HG03571 (cell line): ENCODE measurements around the gene CSTF3.
"Not testable (repeated sequence)": the region's sequence is repeated elsewhere in the genome, so short reads cannot be mapped to it uniquely, and the experiment has no call there.

Source experiments
- ATAC-seq: cut with Tn5 transposase; IDR thresholded peaks from one replicate; pipeline ENCODE4 v1.9.1; 2021; ENCODE audit not compliant: unreplicated experiment

Gene CSTF3

GRCh38 chr11:33094157-33094556 is 67.1 kb downstream of the CSTF3 start:
- ATAC-seq, result no peak

GRCh38 chr11:33089776-33090175 is 71.5 kb downstream of the CSTF3 start:
- ATAC-seq, result no peak

DNA sequence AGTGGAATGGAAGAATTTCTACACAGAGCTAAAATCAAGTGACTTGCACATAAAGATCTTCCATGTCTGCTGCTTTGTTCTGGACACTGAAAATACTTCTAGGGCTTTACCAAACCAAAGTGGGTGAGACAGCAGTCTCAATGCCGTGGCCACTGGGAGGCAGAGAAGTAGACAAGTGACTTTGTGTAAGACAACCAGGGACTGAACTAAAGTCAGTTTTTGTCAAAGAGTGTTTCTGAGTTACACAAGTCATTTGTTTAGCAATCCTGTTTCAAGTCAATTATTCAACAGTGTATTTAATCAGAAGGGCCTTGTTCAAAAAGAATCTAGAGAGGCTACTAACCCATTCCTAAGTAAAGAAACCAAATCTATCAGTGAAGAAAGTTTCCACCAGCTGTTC is 75.3 kb downstream of the CSTF3 start:
- no peak for ATAC-seq

DNA sequence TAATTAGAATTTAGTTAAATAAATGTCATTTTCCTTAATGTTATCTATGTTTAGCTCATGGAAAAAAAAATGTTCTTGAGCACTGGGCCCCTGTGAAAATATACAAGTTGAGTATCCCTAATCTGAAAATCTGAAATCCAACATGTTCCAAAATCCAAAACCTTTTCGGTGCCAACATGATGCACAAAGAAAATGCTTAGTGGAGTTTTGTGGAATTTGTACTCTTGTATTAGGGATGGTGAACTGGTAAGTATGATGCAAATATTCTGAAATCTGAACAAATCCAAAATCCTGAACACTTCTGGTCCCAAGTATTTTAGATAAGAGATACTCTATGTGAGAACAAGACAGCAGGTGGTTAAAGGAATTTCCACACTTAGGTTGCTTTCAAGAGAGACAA is 77.4 kb downstream of the CSTF3 start:
- ATAC-seq, result no peak

- ATAC-seq, result no peak
Observed at GRCh38 chr11:33072465-33072864, 88.8 kb downstream of the CSTF3 start.

- no peak for ATAC-seq
Observed at GRCh38 chr11:33068611-33069340, 92.5 kb downstream of the CSTF3 start.

GRCh38 chr11:33067294-33067693 is 94.0 kb downstream of the CSTF3 start:
- no peak for ATAC-seq

GRCh38 chr11:33065445-33066178 is 95.7 kb downstream of the CSTF3 start:
- peak; percentile 59 for ATAC-seq

DNA sequence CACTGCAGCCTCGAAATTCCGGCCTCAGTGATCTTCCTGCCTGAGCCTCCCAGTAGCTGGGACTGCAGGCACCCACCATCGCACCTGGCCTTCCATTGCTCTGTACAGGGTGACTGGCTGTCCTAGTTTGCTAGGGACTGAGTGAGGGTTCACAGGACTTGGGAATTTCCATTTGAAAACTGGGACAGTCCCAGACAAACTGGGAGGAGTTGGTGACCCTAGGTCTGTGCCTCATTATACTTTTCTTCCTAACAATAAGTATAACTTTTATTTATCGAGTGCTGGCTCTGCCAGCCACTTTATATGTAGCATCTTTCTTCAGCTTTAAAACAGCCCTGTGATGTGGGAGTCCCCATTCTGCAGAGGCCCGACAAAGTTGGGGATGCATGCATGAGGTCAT is 96.4 kb downstream of the CSTF3 start:
- ATAC-seq, result no peak

DNA sequence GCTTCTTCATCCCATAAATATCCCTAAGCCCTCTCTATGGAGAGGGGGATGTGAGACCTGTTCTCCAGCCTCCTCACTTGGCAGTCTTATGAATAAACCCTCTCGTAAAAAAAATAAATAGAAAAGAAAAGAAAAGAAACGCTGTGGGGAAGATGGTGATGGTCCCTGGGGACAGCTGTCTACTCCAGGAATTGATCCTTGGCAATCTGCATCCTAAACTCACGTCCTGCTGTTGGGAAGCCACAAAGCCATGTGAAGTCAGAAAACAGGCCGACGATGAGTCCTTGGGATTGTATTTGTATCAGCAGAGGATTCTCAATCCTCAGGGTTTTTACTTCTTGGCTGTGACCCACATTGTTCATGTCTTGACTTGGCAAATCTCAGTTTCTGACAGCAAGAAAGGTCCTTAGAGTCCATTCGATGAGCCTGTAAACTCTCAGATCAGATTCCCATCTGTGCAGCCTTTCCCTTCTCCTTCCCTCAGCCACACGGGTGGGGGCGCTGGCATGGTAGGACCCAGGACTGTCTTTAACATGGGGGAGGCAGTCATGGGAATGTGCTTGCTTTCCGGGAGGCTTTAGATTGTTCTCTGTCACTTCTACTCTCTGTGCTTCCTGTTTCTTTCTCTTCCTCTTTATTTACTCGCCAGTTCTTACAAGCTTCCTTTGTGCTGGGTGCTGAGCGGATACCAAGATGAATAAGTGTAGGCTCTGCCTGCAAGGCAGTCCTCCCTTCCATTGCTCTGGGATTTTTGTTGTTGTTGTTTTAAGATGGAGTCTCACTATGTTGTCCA is 97.1 kb downstream of the CSTF3 start:
- ATAC-seq, result no peak

- no peak for ATAC-seq
Observed at GRCh38 chr11:33063326-33063881, 97.9 kb downstream of the CSTF3 start.

- ATAC-seq, result no peak
Observed at GRCh38 chr11:33062137-33062536, 99.1 kb downstream of the CSTF3 start.

DNA sequence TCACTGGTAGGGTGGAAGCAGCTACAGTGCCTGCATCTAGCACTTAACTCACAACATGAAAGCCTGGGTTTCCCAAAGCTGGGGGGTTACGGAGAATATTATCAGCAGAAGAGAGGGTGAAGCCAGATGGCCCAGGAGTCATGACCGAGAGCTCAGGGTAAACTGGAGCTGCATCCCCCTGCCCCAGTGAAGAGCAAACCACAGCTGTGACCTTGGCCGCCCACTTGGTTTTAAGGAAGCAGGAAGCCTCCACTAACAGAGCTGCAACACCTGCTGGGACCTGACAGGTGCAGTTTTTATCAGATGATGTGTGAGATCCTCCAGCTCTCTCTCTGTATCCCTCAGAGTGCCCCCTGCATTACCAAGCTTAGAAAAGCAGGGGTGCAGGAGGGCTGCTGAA is 101.0 kb downstream of the CSTF3 start:
- ATAC-seq, result no peak

DNA sequence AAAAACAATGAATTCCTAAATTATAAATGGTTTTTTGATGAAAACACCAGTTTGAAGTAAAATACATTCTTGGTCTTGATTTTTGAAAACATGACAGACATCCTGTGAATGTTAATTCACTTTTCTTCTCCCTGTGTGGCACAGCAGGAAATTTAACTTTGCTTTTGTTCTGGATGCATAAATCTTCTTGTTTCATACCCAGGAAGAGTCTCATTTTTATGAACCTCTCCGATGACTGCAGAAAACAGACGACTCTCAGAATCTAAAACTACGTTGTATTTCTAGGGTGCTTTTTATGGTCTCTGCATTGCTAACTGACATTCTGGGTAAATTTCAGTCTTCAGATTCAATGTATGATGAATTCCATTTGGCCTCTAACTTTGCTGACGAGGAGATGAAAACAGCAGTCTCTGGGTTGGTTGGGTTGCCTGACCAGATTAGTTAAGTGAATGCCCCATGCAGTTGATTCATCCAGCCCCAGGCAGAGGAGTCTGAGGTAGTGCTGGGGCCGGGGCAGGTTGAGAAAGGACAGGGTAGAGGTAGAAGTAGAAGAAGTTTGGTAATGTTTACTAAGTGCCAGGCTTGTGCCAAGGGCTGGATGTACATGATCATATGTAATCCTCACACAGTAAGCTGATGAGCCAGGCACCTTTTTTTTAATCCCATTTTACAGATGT is 101.8 kb downstream of the CSTF3 start:
- no peak for ATAC-seq

GRCh38 chr11:33057284-33057683 is 104.0 kb downstream of the CSTF3 start:
- ATAC-seq, result no peak

DNA sequence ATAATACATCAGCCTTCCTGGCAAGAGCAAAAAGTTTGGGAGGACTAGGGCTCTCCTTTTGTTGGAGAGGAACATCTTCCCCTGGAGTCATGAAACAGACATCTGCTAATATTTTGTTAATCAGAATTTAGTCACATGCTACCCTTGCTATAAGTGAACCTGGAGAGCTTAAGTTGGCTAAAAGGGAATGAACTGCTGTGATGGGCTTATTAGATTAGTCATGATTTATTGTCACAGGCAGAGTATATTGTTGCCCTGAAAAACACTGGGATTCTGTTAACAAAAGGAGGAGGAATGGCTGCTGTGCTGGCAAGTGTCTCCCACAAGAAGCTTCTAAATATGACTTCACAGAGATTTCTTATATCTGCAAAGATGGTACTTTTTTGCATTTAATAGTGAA is 105.9 kb downstream of the CSTF3 start:
- ATAC-seq, result no peak

- no peak for ATAC-seq
Observed at GRCh38 chr11:33052231-33052630, 109.0 kb downstream of the CSTF3 start.

GRCh38 chr11:33049565-33050408 is 111.5 kb downstream of the CSTF3 start:
- ATAC-seq, result not testable (repeated sequence)

GRCh38 chr11:33048701-33049100 is 112.6 kb downstream of the CSTF3 start:
- not testable (repeated sequence) for ATAC-seq
